GM12864 (cell line): Measurements from ENCODE around the gene AFP.

Experiments used
- DNase-seq: peaks from one replicate; pipeline ENCODE4 v3.0.0-alpha.2; 2011; ENCODE audit warnings: low read depth
- H3K4me3 ChIP-seq: 2 replicates; pipeline ENCODE4 v1.5.1; 2011; ENCODE audit warnings: mild to moderate bottlenecking, low read depth, low read length, control low read depth
- TF ChIP-seq, protein P1 (sequence below): IDR thresholded peaks from 2 replicates; pipeline ENCODE4 v1.5.1; 2011; ENCODE audit warnings: low read depth, mild to moderate bottlenecking, moderate library complexity, low read length, control low read depth, inconsistent platforms; ENCODE audit errors: missing control alignments

Gene AFP

DNA sequence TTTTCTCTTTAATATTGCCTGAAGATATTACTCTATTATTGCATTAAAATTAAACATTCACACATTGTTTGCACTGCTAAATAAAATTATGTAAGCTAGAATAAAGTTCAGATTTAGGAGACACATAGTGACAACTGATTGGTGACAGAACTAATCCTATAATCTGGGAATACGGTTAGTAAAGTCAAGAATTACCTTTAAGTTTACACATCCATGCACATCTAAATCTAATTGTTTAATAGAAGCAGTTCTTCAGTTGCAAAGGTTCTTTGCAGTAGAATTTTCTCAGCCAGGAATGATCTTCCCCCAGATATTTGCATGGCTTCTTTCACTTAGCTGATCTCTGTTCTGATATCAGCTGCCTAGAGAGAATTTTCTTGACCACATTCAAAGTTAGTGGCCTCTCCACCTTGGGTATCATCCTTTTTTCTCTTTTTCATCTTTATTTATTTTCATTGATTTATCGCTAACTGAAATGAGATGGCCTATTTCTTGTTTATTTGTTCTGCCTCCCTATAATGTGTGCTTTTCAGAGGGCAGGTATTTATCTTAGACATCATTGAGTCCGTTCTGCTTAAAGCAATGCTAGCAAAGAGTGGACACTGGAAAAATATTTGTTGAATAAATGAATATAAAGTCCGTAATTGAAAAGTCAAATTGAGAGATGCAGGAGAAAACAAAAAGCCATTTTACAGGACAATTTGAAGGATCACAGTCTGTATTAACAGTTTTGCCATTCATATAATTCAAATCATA, 12.6 kb downstream of the AFP start:
- no peak for DNase-seq
- TF ChIP-seq, protein P1, sequence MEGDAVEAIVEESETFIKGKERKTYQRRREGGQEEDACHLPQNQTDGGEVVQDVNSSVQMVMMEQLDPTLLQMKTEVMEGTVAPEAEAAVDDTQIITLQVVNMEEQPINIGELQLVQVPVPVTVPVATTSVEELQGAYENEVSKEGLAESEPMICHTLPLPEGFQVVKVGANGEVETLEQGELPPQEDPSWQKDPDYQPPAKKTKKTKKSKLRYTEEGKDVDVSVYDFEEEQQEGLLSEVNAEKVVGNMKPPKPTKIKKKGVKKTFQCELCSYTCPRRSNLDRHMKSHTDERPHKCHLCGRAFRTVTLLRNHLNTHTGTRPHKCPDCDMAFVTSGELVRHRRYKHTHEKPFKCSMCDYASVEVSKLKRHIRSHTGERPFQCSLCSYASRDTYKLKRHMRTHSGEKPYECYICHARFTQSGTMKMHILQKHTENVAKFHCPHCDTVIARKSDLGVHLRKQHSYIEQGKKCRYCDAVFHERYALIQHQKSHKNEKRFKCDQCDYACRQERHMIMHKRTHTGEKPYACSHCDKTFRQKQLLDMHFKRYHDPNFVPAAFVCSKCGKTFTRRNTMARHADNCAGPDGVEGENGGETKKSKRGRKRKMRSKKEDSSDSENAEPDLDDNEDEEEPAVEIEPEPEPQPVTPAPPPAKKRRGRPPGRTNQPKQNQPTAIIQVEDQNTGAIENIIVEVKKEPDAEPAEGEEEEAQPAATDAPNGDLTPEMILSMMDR: no peak
- H3K4me3 ChIP-seq: no peak overlapping the region

DNA sequence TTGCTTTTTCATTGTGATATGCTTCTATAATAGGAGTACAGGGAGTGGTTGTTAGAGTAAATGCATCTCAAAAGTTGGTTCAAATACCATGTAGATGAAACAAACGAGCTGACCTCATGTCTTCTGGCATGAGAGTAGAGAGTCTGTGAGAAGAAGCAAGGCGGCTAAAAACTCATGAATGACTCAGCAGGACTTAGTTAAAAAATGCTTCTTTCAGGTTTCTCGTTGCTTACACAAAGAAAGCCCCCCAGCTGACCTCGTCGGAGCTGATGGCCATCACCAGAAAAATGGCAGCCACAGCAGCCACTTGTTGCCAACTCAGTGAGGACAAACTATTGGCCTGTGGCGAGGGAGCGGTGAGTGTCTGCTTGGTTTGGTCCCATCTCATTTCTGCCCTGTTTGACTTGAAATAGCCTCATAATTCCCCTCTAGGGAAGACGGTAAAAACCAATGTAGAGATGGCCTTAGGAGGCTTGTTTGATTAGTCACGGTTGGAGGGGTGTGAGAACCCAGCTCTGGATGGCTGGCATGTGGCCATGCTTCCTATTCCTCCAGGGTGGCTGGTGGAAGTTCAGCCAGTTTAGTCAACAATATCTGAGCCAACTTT, 14.5 kb downstream of the AFP start:
- H3K4me3 ChIP-seq: no peak overlapping the region
- no peak for DNase-seq
- TF ChIP-seq, protein P1: no peak

GRCh38 chr4:73451404-73451803, 15.4 kb downstream of the AFP start:
- DNase-seq: no peak
- TF ChIP-seq, protein P1: no peak
- H3K4me3 ChIP-seq: no peak overlapping the region

GRCh38 chr4:73451981-73452747, 16.1 kb downstream of the AFP start:
- DNase-seq: no peak
- TF ChIP-seq, protein P1: no peak
- no peak overlapping the region for H3K4me3 ChIP-seq

- no peak overlapping the region for H3K4me3 ChIP-seq
- no peak for DNase-seq
- TF ChIP-seq, protein P1: no peak
Observed at GRCh38 chr4:73452953-73453700, 17.1 kb downstream of the AFP start.

DNA sequence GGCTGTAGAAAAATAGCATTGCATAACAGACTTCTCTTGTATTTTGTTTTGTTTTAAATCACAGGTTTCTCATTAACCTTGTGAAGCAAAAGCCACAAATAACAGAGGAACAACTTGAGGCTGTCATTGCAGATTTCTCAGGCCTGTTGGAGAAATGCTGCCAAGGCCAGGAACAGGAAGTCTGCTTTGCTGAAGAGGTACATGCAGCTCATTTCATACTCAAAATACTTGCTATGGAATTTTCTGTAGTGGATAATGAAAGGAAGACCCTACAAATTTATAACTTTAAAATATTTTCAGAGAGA, 17.6 kb downstream of the AFP start:
- TF ChIP-seq, protein P1: no peak
- no peak overlapping the region for H3K4me3 ChIP-seq
- DNase-seq: no peak
